ENCODE data around the gene SMCO2.

SMCO2 gene

DNA sequence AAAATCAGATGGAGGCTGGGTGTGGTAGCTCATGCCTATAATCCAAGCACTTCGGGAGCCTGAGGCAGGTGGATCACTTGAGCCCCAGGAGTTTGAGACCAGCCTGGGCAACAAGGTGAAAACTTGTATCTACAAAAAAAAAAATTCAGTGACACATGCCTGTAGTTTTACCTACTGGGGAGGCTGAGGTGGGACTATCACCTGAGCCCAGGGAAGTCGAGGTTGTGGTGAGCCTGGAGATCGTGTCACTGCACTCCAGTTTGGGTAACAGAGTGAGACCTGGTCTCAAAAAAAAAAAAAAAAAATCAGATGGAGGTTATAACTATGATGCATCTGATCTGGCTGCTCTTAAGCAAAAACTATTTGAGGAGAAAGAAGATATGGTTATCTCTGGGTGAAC lies 50.9 kb downstream of the SMCO2 start:
- no peak overlapping the region for H3K4me3 ChIP-seq (ENCODE audit: low read depth, low read length)

DNA sequence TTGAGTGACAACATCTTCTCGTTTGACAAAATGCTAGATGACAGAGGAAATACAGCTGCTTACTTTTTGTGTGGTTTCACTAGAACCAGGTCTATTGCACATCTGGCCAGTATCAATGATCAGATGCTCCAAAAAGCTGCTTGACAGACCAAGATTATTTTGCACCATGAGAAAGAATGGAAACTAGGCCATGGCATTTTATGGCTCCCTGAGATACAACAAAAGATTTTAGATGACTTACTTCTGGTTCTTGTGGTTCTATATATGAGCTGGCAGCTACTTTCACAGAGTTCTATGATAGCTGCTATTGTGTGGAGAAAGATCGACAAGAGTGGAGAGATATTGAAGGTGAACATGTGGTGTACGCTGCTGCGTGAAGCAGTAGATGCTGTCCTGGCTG lies 51.6 kb downstream of the SMCO2 start:
- no peak overlapping the region for H3K4me3 ChIP-seq (ENCODE audit: low read depth, low read length)

DNA sequence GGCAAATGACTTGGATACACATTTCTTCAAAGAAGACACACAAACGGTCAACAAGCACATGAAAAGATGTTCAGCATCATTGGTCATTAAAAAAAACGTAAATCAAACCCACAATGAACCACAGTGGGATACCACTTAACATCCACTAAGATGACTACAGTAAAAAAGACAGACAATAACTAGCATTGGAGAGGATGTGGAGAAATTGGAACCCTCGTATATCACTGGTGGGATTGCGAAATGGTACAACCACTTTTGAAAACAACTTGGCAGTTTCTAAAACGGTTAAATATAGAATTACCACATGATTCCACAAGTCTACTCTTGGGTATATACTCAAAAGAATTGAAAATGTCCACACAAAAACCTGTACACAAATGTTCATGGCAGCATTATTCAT lies 52.2 kb downstream of the SMCO2 start:
- H3K4me3 ChIP-seq (ENCODE audit: low read depth, low read length): no peak overlapping the region

DNA sequence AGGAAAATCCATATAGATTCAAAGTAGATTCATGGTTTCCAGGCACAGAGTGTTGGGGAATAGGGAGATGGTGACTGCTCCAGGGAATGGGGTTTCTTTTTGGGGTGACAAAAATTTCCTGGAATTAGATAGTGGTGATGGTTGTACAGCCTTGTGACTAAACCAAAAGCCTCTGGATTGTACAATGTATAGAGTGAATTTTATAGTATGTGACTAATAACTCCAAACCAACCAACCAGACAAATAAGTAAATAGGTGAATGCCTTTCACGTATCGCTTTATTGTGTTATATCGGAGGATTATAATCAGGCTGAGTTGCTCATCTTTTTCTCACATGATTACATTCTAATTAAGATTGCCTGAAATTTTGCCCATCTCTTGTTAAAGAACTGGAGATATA lies 52.8 kb downstream of the SMCO2 start:
- H3K4me3 ChIP-seq (ENCODE audit: low read depth, low read length): no peak overlapping the region

DNA sequence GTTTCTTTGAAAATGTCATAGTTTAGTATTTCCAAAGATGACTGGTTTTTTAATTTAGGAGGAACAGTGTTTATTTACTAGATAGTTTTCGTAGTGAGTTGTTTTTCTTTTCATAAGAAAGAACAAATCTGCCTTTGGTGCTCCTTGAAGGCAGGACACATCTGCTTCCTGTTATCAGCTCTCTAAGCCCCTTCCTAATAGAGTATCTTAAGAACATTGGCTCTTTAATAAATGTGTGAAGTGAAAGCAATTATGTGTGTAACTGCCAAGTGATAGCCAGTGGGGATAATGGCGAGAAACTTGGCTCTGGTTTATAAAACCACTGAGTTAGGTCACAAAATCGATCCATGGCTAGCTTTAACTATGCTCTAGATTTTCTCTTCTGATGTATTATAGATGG lies 54.0 kb downstream of the SMCO2 start:
- no peak overlapping the region for H3K4me3 ChIP-seq (ENCODE audit: low read depth, low read length)

DNA sequence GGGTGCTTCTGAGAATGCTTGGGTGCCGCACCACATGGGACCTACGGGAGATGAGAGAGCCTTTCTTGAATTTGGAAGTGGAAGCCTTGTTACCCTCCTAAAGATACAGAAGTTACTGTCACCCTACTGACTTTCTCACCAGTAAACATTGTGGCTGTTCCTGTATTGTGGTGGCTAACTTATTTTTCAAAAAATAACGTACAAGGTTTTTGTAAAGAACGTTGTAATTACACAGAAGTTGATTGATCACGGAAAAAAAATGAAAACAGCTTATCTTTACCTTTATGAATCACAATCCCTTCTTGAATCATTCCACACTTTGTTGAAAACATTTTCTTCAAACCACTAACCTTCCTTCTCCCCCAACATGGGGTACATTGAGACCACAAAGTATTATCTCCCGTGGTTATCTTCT lies 55.5 kb downstream of the SMCO2 start:
- no peak overlapping the region for H3K4me3 ChIP-seq (ENCODE audit: low read depth, low read length)

DNA sequence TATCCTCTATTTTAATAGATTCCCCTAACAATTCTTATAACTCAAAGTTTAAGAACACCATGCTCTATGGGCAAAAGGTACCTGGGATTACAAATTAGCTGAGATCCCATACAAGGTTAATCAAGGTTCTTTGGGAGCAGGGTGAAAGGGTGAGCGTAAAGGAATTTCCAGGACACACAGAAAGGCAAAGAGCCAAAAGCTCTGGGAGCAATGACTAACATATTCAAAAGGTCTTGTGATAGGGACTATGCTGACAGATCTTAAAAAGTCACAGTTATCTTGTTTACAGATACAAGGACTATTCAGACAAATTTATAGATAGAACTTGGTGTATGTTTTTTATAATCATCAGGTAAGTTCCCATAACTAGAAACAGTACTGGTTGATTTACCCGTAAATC lies 58.0 kb downstream of the SMCO2 start:
- no peak overlapping the region for H3K4me3 ChIP-seq (ENCODE audit: low read depth, low read length)

DNA sequence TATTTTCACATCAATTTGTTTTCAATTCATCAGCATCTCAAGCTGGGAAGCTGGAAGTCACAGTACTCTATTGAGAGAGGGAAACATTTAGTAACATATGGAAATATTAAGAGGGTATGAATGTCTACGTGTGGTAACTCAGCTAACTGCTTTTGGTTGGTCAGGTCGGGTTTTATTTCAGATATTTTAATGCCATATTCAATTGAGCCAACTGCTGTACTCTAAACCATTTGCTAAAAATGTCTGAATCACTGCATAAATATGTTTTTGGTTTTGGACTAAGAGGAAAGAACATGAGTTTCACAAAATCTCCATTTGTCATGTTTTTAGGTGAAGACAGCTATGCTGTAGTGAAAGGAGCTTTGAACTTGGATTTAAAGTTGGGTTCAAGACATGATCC lies 58.6 kb downstream of the SMCO2 start:
- H3K4me3 ChIP-seq (ENCODE audit: low read depth, low read length): no peak overlapping the region

DNA sequence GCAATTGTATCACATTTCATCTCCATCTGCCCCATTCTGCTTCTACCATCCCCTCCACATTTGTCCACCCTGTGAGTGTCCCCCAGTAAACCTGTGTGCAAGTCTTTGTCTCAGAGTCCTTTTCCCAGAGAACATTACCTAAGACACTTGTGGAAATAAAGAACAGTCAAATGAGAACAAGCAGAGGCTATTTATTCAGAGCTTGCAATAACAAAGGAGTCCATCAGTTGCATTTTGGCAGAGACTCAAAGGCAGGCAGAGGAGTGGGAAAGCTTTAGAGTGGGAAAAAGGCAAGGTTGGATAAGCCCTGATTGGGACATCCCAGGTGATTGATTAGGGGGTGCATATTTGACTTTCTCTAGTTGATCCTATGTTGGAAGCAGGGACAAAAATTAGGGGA lies 59.2 kb downstream of the SMCO2 start:
- no peak overlapping the region for H3K4me3 ChIP-seq (ENCODE audit: low read depth, low read length)

DNA sequence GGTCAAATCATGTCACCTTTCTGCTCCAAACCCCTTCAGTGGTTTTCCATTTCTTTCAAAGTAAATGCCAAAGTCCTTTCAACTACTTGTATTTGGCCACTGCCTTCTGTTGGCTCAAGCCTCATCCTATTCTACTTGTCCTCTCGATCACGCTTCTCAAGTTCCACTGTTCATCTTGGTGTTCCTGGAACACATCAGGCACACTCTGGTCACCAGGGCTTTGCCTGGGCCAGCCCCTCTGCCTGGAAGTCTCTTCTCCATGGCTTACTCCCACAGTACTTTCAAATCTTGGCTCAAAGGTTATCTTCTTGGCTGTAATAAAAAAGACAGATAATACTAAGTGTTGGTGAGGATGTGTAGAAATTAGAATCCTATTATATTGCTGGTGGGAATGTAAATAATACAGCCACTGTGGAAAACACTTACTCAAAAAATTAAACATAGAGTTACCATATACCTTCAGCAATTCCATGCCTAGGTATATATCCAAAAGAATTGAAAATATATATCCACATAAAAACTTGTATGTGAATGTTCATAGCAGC lies 60.2 kb downstream of the SMCO2 start:
- H3K4me3 ChIP-seq (ENCODE audit: low read depth, low read length): no peak overlapping the region

DNA sequence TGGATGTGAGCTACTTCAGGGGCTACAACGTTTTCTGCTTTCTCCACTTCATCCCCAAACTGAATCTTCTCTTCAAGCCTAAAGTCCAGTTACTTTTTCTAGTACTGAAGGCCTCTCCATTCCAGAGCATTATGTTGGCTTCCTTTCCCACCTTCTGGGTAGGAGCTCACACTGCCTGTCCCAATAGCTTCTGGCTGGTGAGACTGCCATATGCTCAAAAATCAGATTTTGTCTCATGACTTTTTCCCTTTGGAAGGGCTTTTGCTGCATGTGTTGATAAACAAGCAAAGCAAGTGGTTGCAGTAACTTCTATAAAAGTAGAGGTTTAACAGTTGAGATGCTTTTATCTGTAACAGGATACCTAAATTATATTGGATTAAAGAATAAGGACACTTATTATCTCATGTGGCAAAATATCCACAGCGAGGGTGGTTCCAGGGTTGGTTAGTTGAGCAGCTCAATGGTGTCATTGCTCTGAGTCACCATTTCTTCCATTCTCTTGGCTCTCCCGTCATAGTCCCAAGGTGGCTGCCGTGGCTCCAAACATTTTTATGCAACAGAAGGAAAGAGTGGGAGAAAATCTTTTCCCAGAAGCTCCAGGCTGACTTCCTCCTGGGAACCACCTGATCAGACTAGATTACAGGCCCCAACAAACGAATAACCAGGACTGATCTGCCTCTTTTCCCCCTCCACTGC lies 62.3 kb downstream of the SMCO2 start:
- no peak overlapping the region for H3K4me3 ChIP-seq (ENCODE audit: low read depth, low read length)

DNA sequence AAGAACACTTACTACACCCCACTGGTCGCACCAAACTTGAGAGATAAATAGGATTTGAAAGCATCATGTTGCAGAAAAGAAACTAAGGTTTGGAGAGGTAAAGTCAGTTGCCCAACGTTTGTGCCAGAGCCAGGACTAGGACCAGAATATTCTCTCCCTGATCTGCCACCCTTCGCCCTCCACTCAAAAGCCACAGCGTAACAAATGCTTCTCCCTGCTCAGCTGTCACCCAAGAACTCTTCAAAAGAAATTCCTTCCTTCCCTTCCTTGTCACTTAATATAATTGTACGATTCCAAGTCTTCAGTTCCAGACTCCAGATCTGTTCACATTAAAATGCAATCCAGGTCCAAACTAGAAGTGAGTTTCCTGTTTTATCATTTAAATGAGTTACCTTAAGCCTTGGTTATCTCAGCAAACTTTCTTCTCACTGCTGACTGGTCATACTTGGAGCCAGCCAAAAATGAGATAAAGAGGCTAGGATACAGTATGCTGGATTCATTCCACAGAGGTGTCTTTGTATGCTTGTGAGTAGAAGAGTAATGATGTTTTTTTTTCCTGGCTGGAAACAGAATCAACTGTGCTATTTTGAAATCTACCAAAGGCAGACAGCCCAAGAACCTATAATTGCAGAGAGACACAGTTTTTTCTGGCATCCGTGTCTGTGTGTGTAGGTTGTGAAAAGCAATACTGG lies 64.6 kb downstream of the SMCO2 start:
- H3K4me3 ChIP-seq (ENCODE audit: low read depth, low read length): no peak overlapping the region

DNA sequence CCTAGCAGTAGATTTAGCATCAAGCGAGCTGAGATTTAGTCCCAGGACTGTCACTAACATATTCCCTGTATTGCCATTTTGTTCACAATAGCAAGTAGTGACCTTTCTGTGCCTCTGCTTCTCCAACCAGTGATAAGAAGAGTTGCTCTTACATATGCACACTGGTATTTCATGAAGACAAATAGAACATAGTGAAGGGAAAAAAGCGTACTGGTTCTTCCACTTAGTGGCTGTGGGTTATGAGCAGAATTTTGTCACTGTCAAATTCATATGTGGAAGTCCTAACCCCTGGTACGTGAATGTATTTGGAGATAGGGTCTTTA lies 65.1 kb downstream of the SMCO2 start:
- no peak overlapping the region for H3K4me3 ChIP-seq (ENCODE audit: low read depth, low read length)

DNA sequence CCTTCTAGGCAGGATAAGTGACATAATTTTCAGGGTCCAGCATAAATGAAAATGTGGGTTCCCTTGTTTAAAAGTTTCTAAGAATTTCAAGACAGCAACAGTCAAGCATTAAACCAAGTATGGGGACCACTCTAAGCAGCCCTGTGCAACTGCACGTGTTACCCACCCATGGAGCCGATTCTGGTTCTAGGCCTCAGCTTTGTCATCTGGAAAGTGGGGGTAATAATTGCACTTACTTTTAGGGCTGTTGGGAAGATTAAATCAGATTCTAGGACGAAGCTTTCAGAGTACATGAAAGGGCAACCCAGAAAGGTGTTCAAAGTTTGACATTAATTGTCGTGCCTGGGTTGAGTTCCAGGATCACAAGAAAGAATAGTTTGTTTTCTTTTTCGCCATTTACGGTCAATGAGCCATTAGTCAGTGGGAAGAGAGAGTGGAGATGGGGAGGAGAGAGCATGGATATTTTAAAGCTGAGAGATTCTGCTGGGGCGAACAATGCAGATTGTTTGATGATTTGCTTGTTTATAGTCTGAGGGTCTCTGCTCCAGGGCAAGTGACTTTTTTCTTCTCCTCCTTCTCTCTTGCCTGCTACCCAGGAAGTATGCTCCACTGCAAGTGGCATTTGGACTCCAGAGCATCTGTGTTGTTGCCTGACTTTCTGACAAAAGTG lies 66.8 kb downstream of the SMCO2 start:
- no peak overlapping the region for H3K4me3 ChIP-seq (ENCODE audit: low read depth, low read length)

DNA sequence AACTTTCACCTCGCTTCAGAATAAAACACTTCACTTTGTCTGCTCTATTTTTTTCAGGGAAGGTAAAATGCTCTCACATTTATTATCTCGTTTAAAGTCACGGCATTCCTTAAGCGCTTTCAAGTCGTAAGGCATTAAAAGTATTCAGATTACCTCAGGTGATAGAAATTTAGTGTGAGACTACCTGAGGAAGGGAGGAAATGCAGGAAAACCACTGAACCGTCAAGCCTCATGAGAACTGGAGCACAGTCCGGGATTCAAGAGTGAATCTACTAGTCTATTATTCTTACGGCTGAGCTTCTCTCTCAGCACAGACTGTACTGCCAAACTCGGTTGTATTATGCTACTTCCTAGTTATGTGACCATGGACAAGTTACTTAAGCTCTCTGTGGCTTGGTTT lies 69.1 kb downstream of the SMCO2 start:
- H3K4me3 ChIP-seq (ENCODE audit: low read depth, low read length): no peak overlapping the region

DNA sequence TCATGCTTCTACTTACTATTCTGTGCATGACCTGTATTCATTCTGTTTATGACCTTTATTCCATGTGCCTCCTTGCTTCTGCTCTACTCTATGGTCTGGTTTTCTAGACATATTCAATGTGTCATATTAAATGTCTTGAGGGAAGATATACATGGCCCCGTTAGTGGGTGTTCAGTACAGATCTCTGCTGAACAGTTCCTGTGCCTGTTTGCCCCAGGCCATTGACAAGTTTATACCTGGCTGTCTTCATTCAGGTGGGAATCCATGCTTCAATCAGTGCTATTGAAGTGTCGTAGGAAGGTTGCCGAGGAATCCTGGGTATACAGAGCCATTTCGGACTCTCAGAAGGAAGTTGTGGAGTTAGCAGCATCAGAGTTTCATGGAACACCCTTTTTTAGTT lies 70.1 kb downstream of the SMCO2 start:
- no peak overlapping the region for H3K4me3 ChIP-seq (ENCODE audit: low read depth, low read length)

DNA sequence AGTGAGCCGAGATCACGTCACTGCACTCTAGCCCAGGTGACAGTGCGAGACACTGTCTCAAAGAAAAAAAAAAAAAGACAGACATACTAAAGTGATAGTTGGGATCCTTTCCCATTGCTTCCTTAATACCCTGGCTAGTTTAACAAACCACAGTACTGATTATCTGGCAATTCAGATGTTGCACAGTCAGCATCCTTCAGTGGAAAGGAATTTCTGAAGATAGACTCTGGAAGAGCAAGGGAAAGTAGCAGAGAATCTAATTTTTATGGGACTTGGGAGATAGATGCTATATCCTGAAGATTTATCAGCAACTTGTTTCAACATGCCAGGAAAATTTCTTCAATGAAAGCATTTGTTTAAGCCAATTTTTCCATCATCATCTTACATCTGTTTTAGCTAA lies 71.0 kb downstream of the SMCO2 start:
- no peak overlapping the region for H3K4me3 ChIP-seq (ENCODE audit: low read depth, low read length)

DNA sequence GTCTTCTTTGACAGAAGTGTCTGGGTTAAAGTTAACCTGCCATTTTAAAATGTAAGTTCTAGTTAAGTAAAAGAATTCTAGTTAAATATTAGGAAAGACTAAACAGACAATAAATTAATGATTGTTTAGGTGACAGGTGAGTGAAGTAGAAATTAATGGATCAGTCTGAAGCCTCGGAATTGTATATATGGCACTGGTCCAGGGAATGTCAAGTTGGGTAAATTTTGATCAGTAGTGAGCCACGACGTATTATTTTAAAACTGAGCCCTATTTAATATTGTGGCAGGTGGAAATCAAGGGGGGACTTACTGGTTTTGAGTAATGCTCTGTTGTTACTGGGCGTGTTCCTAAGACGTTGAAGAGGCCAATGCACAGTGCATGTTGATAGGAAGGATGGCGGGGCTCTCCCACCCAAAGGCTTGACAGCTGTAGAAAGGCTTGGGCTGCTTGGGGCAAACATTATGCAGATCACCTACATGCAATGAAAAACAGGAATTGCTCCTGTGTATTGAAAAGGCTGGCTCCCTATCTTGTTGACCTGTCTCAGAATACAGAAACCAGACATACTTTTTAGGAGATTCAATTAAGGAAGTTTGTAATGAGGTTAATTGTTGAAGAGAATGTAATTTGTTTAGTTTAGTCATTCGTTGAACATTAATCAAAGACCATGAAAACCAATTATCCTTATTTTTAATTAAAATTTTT lies 71.6 kb downstream of the SMCO2 start:
- H3K4me3 ChIP-seq (ENCODE audit: low read depth, low read length): no peak overlapping the region

DNA sequence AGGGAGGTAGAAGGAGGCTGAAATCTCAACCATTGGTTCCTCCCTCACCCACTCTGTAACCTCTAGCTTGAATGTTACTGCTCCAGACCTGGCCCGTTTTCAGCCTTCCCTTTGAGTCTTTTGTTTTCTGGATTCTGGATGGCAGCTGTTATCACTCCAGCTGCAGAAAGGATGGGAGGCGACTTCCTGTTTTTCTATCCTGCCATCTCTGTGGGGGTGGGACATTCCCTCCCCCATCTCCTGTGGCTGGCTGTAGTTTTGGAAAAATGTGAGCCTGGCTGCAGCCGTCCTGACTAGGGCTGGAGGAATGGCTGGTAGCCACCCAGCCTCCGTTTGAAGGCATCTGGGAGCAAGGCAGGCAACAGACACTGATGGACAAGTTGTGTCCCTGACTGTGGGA lies 74.5 kb downstream of the SMCO2 start:
- no peak overlapping the region for H3K4me3 ChIP-seq (ENCODE audit: low read depth, low read length)

DNA sequence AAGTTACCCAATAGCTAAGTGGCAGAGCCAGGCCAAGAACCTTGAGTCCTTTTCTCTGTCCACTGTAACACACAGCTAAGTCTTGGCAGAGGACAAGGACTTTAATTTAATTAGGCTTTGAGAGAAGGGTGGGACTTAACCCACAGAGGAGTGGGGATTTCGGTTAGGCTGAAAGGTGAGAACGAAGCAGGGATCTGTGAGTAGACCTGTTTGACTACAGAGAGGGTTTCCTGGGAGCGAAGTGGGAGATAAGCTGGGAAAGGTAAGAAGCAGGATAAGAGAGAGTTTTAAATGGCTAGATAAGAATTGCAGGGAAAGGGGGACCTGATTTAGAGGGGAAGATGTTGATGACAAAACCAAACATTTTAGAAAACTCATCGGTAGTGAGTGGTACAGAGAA lies 75.4 kb downstream of the SMCO2 start:
- no peak overlapping the region for H3K4me3 ChIP-seq (ENCODE audit: low read depth, low read length)

DNA sequence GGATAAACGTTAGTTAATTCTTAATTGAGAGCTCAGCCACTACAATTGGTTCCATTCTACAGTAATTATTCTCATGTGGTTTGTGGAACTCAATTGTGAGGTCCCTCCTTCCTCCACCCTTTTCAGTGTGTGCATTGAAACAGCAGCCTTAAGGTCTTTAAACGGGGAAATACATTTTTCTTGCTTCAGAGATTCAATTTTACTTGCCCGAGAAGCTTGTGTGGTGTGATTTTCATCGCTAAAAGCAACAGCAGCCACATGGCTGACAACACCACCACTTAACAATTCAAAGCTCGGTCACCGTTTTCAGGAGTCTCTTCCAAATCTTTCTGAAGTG lies 76.7 kb downstream of the SMCO2 start:
- peak overlapping the region; percentile 69 for H3K4me3 ChIP-seq (ENCODE audit: low read depth, low read length)
